ENCODE data around the gene JMJD8. TPM values are rescaled to one million over a fixed set of nuclear protein-coding genes. Genes with fewer than 3 reads are reported as not detected.

Gene JMJD8
- total RNA-seq, 1 donor from 2014 or later = 57.6 TPM

- peaks cover 2% of the 10 kb centered on the region for H3K4me1 Mint-ChIP-seq (ENCODE audit: unreplicated experiment)
- no peaks in the 10 kb centered on the region for H3K9me3 Mint-ChIP-seq (ENCODE audit: unreplicated experiment)
- no peak overlapping the region for H3K27ac Mint-ChIP-seq (ENCODE audit: unreplicated experiment)
- no peak overlapping the region for H3K4me3 Mint-ChIP-seq (ENCODE audit: unreplicated experiment)
- no peaks in the 10 kb centered on the region for H3K36me3 Mint-ChIP-seq (ENCODE audit: unreplicated experiment)
- peaks cover 30% of the 10 kb centered on the region for H3K27me3 Mint-ChIP-seq (ENCODE audit: unreplicated experiment)
- no peak for TF ChIP-seq CTCF (IDR thresholded peaks at IDR 0.05)
- DNase-seq (ENCODE audit: extremely low spot score, unreplicated experiment) = no peak
Measured at GRCh38 chr16:695355-696089, 11.4 kb upstream of the JMJD8 start.

- Mint-ChIP-seq H3K4me3 (ENCODE audit: unreplicated experiment) (no peak overlapping the region), H3K27me3 (ENCODE audit: unreplicated experiment) (peaks cover 29% of the 10 kb centered on the region)
- TF ChIP-seq CTCF (IDR thresholded peaks at IDR 0.05) = no peak
Measured at GRCh38 chr16:694863-695354, 10.8 kb upstream of the JMJD8 start.

GRCh38 chr16:694187-694862, 10.2 kb upstream of the JMJD8 start:
- Mint-ChIP-seq H3K27ac (ENCODE audit: unreplicated experiment) (no peak overlapping the region), H3K36me3 (ENCODE audit: unreplicated experiment) (no peaks in the 10 kb centered on the region), H3K9me3 (ENCODE audit: unreplicated experiment) (no peaks in the 10 kb centered on the region), H3K27me3 (ENCODE audit: unreplicated experiment) (peaks cover 29% of the 10 kb centered on the region), H3K4me1 (ENCODE audit: unreplicated experiment) (peaks cover 11% of the 10 kb centered on the region), H3K4me3 (ENCODE audit: unreplicated experiment) (no peak overlapping the region)
- TF ChIP-seq CTCF (IDR thresholded peaks at IDR 0.05) = no peak
- DNase-seq (ENCODE audit: extremely low spot score, unreplicated experiment) = no peak

More at GRCh38 chr16:694863-695354, 10.8 kb upstream of the JMJD8 start:
- no peak overlapping the region for H3K27ac Mint-ChIP-seq (ENCODE audit: unreplicated experiment)
- DNase-seq (ENCODE audit: extremely low spot score, unreplicated experiment) = no peak
- no peaks in the 10 kb centered on the region for H3K36me3 Mint-ChIP-seq (ENCODE audit: unreplicated experiment)
- H3K9me3 Mint-ChIP-seq (ENCODE audit: unreplicated experiment) = no peaks in the 10 kb centered on the region
- H3K4me1 Mint-ChIP-seq (ENCODE audit: unreplicated experiment) = peaks cover 7% of the 10 kb centered on the region

- Mint-ChIP-seq H3K4me1 (ENCODE audit: unreplicated experiment) (peaks cover 16% of the 10 kb centered on the region), H3K27ac (ENCODE audit: unreplicated experiment) (no peak overlapping the region), H3K36me3 (ENCODE audit: unreplicated experiment) (no peaks in the 10 kb centered on the region), H3K4me3 (ENCODE audit: unreplicated experiment) (no peak overlapping the region), H3K27me3 (ENCODE audit: unreplicated experiment) (peaks cover 29% of the 10 kb centered on the region), H3K9me3 (ENCODE audit: unreplicated experiment) (no peaks in the 10 kb centered on the region)
- DNase-seq (ENCODE audit: extremely low spot score, unreplicated experiment) = no peak
- no peak for TF ChIP-seq CTCF (IDR thresholded peaks at IDR 0.05)
Measured at GRCh38 chr16:693766-694165, 9.6 kb upstream of the JMJD8 start.

GRCh38 chr16:693364-693763, 9.2 kb upstream of the JMJD8 start:
- peaks cover 17% of the 10 kb centered on the region for H3K4me1 Mint-ChIP-seq (ENCODE audit: unreplicated experiment)
- TF ChIP-seq CTCF (IDR thresholded peaks at IDR 0.05) = no peak

More at GRCh38 chr16:693364-693763, 9.2 kb upstream of the JMJD8 start:
- H3K36me3 Mint-ChIP-seq (ENCODE audit: unreplicated experiment) = no peaks in the 10 kb centered on the region
- H3K27me3 Mint-ChIP-seq (ENCODE audit: unreplicated experiment) = peaks cover 29% of the 10 kb centered on the region
- no peaks in the 10 kb centered on the region for H3K9me3 Mint-ChIP-seq (ENCODE audit: unreplicated experiment)
- no peak overlapping the region for H3K27ac Mint-ChIP-seq (ENCODE audit: unreplicated experiment)
- no peak for DNase-seq (ENCODE audit: extremely low spot score, unreplicated experiment)
- H3K4me3 Mint-ChIP-seq (ENCODE audit: unreplicated experiment) = no peak overlapping the region

Data from osteocyte (in vitro differentiated cells).